GM18519 (cell line): ENCODE measurements around the gene DDX60.
A peak's percentile ranks its signal among the peaks of the same experiment; 100 is the strongest.
"Not testable (repeated sequence)": the region's sequence is repeated elsewhere in the genome, so short reads cannot be mapped to it uniquely, and the experiment has no call there.

Experiments
- ATAC-seq: cut with Tn5 transposase; IDR thresholded peaks from one replicate; pipeline ENCODE4 v1.9.1; 2021; ENCODE audit warnings: mild to moderate bottlenecking, moderate library complexity; ENCODE audit not compliant: unreplicated experiment, low FRiP score

The DDX60 gene

DNA sequence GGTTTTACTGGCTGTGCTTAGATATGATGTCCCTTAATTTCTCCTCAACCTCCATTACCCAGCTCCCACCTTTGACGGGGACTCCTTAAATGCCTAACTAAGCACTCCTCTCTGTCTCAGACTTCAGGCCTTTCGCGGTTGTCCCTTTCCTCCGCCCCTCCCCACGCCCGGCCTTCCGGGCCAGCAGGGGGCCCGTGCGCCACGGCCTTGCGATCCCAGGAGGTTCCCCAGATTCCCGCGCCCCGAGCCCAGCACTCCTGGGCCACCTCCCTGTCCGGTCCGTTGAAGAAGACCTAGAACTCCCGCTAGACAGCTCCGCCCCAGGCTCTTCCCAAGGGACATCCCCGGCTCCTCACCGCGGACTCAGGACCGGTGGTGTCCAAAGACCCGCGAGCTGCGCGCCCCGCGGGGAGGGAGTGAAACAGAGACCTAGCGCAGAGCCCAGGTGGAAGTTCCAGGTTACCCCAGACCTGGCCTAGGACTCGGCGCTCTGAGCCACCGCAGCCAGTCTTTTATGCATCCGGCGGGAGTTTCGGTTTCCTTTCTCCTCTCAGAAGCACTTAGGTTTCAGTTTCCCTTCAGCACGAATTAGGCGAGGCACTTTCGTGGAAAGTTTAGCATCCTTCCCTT is at the start of gene DDX60:
DDX60 (minus strand) TSS at position 487 of the 630 bp plus-strand sequence. CDS start 7,493 bp downstream, outside the sequence.
- peak; percentile 99 for ATAC-seq

DNA sequence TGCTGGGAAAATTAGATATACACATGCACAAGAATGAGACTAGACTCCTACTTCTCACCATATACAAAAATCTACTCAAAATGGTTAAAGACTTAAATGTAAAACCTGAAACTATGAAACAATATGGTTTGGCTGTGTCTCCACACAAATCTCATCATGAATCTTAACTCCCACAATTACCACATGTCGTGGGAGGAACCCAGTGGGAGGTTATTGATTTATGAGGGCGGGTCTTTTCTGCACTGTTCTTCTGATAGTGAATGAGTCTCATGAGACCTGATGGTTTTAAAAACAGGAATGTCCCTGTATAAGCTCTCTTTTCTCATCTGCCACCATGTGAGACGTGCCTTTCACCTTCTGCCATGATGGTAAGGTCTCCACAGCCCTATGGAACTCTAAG is 48.5 kb upstream of the DDX60 start:
- ATAC-seq, result no peak

GRCh38 chr4:168362025-168362401 is 43.5 kb upstream of the DDX60 start:
- no peak for ATAC-seq

DNA sequence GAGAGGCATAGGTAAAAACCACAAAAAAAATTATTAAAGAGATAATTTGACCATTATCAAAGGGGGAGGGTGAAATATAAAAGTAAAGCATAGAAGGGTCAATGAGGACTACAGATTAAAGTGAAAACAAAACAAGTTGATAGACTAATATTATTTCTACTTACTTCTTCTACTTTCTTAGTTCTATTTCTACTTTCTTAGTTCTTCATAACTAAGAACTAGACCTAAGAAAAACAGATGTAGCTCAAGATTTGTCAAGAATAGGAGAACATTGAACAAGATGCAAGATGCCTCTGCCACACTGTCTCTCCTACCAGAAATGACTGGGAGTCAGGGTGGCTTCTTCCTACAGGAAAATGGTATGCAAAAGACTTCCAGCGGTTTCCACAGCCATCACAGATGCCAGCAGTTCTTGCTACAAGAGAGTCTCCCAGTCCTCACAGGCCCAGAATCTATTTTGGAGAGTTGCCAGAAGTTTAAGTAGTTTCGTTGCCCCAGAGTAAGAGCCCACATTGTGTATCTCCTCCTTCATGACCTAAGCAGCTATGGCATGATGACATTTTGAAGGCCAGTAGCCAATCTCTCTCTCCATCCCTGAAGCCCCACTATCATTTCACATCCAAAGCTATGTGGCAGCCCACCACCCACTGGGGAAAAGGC is 42.9 kb upstream of the DDX60 start:
- no peak for ATAC-seq

- no peak for ATAC-seq
These were observed 41.7 kb upstream of the DDX60 start for GRCh38 chr4:168360271-168360670.

DNA sequence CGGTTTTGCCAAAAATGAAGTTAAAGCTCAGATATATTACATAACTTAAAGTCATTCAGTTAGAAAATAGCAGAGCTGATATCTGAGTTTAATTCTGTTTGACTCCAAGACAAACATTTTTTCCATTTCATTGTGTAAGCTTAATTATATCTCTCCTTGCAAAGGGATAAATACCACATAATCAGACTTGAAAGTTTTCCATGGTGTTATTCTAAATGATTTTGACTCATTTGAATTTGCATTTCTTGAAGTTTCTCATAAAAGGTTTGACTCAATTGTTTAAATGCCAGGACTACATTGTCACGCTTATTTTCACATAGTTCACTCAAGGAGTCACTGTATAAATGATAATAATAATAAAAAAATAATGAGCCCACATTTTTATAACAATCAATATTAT is 39.4 kb upstream of the DDX60 start:
- ATAC-seq, result no peak

- ATAC-seq, result no peak
These were observed 35.2 kb upstream of the DDX60 start for GRCh38 chr4:168353746-168354145.

DNA sequence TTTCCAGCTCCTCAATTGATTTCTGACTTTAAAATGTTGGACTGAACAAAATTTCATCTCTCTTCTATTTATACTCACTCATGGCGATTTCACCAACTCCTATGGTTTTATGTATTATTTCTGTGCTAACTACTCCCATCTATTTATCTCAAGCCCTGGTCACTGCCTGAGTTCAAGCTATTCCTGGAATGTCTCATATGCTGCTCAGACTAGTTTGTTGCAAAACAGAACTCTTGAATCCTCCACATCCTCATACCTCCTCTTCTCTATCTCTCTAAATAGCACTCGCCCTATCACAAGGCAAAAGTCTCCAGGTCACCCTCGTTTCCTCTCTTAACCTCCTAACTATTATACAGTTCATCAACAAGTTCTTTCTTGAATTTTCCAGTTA is 19.0 kb upstream of the DDX60 start:
- ATAC-seq, result no peak

- no peak for ATAC-seq
These were observed 18.4 kb upstream of the DDX60 start for GRCh38 chr4:168336837-168337549.

- no peak for ATAC-seq
These were observed 17.1 kb upstream of the DDX60 start for GRCh38 chr4:168335621-168336020.

DNA sequence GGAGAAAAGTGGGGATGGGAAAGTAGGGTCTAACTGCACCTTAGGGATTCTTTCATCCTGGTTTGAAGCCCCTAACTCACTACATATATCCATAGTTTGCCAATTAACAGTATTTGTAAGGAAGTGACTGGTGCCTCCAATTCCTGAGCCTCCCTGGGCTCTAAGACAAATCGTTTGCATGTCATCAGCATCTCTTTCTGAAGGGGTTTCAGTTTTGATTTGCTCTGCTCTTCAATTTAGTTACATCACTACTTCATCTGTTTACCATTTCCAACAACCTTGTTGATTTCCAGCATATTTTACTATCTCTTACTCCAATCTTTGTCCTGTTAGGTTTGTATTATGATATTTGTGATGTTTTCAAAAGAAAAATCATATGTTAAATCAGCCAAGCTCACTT is 15.5 kb upstream of the DDX60 start:
- no peak for ATAC-seq

GRCh38 chr4:168330575-168330974 is 12.0 kb upstream of the DDX60 start:
- ATAC-seq, result not testable (repeated sequence)

GRCh38 chr4:168325591-168325990 is 7.0 kb upstream of the DDX60 start:
- no peak for ATAC-seq

- ATAC-seq, result no peak
These were observed 2.5 kb upstream of the DDX60 start for GRCh38 chr4:168321006-168321405.

DNA sequence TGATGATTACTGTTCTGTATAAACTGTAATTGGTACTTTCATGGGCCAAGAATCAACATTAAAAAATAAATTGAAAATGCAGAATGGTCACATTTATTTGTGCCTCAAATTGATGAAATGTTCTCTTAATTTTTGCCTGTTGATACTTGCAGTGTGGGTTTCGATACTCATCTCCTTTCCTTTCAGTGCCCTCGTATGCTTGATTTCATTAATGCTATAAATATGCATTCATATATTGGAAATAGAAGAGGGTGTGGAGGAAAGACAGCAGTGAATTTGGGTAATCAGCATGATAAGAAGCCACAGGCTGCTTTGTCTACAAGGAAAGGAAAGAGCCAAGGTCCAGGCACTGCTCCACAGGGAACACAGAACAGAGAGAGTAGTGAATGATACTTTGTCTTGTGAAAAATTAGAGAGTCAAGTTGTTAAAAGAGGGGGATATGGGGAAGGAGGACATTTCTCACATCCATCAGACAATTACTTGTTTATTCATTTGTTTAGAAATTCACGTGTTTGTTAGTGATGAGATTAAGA is 1.0 kb upstream of the DDX60 start:
- ATAC-seq, result no peak

- ATAC-seq, result no peak
These were observed 931 bp downstream of the DDX60 start for GRCh38 chr4:168317621-168318020.

GRCh38 chr4:168309781-168310180 is 8.8 kb downstream of the DDX60 start:
- no peak for ATAC-seq

DNA sequence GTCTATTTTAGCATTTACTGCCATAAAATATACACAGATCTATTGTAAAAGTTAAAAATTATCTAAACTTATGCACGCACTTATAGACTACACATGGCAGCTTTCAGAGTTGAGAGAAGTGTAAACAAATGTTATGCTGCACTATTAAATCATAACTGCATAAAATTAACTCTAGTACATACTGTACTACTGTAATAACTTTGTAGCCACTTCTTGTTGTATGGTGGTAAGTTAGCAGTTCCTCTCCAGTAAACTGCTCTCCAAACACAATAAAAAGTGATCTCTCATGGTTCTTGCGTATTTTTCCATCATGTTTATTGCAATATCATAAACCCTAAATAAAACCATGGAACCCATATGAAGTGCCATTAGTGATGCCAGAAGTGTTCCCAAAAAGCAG is 9.6 kb downstream of the DDX60 start:
- no peak for ATAC-seq

- ATAC-seq, result no peak
These were observed 12.1 kb downstream of the DDX60 start for GRCh38 chr4:168306476-168306875.

DNA sequence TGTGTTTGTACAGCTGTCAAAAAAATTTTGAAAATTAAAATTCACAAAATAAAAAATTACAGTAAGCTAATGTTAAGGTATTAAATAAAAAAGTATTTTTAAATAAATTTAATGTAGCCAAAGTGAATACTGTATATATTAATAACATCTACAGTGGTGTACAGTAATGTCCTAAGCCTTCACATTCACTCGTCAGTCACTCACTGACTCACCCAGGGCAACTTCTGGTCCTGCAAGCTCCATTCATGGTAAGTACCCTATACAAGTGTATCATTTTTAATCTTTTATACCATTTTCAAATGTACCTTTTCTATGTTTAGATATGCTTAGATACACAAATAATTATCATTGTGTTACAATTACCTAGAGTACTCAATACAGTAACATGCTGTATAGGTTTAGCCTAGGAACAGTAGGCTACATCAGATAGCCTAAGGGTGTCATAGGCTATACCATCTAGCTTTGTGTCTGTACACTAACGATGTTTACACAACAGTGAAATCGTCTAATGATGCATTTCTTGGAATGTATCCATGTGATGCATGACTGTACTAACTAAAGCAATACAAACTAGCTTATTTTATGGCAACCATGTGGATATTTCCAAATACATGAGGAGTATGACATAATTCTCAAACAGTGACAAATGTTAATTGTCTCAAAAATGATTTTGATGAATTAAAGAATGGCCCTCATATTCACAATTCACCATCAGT is 13.7 kb downstream of the DDX60 start:
- no peak for ATAC-seq

DNA sequence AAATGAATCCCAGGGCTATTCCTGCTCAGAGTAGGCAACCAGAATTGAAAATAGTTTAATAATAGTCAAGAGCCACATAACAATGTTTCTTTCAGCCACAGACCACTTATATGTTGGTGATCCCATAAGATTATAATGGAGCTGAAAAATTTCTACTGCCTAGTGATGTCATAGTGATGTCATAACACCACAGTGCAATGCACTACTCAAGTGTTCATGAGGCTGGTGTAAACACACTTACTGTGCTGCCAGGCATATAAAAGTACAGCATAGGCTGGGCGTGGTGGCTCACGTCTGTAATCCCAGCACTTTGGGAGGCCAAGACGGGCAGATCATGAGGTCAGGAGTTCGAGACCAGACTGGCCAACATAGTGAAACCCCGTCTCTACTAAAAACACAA is 15.1 kb downstream of the DDX60 start:
- ATAC-seq, result not testable (repeated sequence)
